Hematopoietic multipotent progenitor cell (in vitro differentiated cells): ENCODE results near the gene DDX24. TPM values are rescaled to one million over a fixed set of nuclear protein-coding genes. Genes with fewer than 3 reads are reported as not detected.

Experiments
- DNase-seq, 3 donors: peaks; one replicate each; pipeline ENCODE4 v3.0.0-alpha.2; 2011 to 2015; ENCODE audit warnings: low read depth in 2 of 3, low spot score in 2 of 3
- total RNA-seq: library from RNA; depleted of rRNA; stranded (reverse); fragments of >200 nt; gene quantifications from one replicate; pipeline ENCODE4 v1.2.3, GENCODE V29; 2012

The DDX24 gene
- total RNA-seq, 1 donor: 81.3 TPM

DNA sequence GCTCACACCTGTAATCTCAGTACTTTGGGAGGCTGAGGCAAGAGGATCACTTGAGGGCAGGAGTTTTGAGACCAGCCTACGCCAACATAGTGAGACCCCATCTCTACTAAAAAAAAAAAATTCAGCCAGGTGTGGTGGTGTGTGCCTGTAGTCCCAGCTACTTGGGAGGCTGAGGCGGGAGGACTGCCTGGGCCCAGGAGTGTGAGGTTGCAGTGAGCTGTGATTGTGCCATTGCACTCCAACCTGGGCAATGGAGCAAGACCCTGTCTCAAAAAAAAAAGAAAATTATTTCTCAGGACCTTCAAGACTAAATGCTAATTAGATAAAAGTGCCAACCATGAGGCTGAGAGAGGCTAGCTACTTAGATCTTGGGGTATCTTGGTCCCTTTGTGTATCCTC is 31.4 kb downstream of the DDX24 start:
- no peak for DNase-seq

DNA sequence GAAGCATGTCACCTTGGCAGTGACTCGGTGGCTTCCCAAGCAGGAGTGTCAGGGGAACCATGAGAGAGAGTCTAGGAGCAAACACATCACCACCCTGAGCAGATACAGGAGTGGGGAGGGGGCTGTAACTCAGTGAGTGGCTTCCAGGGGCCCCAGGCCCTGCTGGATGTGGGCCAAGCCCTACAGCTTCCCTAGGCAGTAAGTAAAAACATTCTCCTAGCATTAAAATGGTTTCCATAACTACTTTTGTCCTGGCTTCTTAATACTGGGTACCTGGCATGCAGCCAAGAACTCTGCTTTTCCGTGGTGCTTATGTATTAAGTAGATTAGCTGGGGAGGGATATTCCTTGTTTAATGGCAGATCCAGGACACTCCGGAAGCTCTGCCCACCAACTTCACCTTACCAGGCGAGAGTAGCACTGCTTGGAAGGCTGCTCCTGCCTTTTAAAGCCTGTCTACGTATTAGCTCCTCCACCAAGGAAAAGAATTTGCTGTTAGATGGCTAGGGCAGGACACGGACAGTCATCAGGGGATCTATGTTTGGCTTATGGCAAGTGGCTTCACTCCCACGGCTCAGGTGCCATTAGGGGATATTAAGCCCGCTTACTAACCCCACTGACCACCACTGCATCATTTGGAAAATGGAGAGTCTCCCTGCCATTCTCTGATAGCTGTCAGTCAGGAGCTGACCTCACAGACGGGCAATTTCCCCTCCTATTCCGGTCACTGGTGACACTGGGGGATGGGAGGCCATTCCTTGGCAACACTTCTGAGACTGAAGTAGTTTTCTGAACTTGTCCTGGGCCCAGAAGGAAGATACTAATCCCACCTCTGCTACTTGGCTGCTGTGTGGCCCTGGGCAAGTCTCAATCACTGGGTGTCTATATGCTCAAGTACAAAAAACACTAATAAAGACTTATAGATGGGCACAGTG is 32.0 kb downstream of the DDX24 start:
- DNase-seq: no peak

DNA sequence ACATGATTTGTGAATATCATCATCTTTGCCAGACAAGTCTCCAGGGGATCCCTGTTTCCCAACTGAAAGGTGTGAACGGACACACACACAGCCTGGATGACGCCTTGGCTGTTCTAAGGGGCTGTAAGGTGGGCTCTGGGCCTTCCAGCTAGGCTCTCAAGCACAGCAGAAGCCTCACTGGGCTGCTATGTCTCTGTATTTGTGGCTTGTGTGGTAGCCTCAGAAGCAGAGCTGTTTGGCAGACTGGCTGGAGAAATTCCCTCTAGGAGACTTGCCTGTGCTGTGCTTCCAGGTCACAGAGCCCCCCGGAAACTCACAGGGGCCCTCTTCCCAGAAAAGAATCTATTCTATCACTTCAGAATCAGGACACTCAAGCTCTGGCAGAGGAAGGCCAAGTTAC is 33.4 kb downstream of the DDX24 start:
- no peak for DNase-seq

DNA sequence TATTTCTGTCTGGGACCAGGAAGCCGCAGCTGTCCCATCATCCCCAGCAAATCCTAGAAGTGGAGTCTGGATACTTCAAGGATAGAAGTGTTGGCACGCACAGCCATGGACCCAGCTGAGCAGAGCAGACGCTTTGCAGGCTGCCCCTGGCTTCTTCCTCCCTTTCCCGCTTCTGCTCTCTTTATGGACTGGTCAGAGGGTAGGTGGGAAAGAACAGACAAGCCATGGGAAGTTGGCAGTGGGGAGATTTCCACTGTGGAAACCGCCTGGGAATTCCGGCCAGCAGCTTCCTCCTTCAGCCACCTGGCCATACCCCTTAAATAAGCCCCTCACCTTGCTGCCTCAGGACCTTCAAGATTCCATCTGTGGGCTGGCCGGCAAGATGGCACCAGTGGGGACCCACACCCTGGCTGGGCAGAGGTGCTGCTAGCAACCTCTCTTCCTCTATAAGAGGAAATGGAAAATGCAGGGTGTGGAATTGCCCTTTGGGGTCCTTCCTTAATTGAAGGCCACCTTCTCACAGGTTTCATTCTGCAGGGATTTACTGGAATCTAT is 34.2 kb downstream of the DDX24 start:
- DNase-seq: no peak

DNA sequence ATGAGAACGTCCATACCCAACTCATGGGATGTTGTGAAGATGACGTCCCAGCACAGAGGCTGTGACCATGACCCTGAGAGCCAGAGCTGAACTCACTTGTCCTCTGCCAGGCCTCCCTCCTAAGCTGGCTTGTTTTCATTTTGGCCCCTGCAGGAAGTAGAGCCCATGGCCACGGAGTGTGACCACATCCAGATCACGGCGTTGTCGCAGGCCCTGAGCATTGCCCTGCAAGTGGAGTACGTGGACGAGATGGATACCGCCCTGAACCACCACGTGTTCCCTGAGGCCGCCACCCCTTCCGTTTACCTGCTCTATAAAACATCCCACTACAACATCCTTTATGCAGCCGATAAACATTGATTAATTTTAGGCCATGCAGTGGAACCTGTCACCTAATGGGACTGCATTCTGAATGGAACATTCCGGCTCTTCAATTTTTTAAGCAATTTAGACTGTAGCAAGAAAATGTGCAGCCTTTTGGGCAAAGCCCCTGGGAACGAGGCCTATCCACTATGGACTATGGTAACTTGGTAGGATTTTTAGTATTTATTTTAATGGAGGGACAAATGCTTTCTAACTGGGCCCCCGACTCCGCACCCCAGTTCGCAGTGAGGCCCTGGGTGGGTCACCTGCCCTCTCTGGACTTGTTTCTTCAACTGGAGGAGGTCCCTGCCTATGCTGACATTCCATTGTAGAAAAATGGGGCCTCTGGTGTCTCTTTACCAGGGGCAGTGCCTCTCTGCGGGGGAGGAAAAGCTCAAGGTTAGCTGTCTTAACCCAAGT is 35.2 kb downstream of the DDX24 start:
- no peak for DNase-seq

DNA sequence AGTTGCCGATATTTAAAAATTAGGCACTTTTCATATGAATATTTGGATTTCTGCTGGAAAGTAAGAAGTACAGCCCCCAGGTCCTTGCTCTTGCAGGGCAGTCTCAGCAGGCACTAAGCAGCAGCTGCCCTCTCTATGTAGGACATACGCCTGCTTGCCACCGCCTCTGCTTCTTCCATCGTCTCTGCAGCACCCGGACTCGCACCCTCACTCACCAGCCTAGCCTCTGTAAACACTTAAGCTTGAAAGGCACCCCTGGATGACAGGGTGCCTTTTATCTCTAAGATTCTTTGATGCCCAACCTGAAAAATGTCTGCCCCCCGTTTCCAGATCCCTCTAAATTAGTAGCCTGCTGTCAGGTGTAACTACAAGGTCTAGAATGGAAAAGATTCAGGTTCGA is 35.9 kb downstream of the DDX24 start:
- no peak for DNase-seq

DNA sequence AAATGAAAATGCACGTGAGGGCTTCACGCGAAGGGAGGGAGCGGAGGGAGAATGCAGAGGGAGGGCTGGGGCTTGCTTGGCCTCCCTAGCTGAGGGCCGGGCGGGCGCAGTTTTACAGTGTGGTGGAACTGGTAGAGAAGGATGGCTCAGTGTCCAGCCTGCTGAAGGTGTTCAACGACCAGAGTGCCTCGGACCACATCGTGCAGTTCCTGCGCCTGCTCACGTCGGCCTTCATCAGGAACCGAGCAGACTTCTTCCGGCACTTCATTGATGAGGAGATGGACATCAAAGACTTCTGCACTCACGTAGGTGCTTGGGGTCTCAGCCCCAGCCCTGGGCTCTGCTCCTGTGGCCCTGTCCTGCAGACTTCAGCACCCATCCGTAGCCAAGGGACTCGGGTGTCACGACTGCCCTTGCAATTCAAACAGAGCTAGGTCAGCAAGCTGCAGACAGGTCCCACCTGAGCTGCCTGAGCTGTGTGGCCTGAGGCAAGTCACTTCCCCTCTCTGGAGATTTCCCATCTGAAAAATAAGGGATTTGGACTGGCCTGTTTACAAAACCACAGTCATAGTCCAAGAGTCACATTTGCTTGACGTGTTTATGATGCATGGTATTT is 36.4 kb downstream of the DDX24 start:
- DNase-seq: no peak

DNA sequence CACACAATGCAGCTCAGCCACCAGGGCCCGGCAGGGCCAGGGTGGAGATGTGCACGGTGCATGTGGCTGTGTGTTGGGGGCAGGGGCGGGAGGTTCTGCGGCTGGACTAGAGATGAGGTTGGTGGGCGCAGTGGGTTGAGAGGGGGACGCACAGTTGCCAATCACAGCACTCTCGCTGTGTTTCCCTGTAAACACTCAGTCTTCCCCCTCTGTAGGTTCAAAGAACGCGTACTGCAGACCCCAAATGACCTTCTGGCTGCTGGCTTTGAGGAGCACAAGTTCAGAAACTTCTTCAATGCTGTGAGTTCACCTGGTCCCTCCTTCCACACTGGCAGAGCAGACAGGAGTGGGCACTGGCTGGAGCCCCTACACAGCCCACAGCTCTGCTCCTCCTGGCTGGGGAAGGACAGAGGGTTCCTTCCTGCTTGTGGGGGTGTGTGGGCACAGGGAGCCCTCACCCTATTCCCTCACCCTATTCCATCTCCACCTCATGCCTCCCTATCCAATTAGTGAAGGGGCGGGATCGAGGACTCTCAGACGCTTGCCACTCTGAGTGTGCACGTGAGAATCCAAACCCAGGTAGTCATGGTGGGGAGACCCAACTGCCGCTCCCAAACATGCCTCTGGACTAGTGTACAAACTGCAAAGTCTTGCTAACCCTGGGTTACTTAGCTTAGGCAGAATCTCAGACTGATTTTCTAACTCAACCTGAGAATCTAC is 37.1 kb downstream of the DDX24 start:
- DNase-seq: no peak

DNA sequence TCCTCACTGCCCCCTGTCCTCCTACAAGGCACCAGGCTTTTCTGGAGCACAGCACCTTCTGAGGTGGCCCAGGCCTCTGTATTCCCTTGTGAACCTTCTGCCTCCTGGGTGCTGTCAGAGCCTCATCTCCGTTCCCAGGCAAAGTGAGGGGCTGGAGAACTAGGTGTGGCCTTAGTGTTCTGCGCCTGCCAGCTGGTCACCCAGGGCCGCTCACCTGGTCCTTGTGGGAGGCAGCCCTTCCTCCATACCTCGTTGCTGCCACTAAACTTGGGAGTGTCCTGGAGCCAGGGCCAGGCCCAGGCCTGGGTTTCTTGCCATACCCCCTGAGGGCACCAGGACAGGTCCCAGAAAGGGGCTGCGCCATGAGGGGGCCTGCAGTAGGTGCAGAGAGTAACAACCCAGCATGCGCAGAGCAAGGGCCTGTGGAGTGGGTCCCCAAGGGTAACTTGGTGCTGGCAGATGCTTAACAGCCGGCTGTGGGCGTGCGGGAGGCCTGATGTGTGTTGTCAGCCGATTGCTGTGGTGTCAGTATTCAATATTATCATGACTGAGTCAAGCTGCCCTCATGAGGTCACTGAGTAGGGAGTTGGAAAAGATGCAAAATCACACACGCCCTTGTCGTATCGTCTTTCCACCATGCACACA is 37.8 kb downstream of the DDX24 start:
- no peak for DNase-seq

DNA sequence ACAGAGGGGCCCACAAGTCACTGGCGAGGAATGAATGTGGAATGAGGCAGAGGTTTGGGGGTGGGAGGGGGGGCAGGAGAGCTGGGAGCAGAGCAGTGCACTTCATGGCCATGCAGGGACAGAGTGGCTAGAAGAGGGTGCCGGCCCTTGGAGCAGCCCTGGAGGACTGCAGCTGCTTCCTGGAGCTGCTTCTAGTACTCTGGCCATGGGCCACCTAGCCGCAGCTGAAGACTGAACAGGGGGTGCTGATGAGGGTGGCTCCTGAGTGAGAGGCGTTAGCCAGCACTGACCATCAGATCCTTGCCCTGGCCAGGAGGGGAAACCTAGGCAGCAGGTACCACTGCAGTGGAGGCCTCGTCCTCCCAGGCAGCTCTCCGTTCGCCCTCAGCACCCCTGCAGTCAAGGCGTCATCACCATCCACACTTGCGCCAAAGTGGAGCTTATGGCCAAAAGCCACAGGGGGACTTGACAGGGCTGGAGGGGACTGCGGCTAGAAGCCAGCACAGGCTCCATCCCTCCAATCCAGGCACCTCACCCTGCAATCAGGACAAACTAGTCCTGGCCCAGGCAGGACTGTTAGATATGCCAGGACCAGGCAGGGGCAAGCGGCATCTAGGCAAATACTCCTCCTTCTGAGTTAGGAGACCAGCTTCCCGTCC is 38.4 kb downstream of the DDX24 start:
- DNase-seq: no peak

DNA sequence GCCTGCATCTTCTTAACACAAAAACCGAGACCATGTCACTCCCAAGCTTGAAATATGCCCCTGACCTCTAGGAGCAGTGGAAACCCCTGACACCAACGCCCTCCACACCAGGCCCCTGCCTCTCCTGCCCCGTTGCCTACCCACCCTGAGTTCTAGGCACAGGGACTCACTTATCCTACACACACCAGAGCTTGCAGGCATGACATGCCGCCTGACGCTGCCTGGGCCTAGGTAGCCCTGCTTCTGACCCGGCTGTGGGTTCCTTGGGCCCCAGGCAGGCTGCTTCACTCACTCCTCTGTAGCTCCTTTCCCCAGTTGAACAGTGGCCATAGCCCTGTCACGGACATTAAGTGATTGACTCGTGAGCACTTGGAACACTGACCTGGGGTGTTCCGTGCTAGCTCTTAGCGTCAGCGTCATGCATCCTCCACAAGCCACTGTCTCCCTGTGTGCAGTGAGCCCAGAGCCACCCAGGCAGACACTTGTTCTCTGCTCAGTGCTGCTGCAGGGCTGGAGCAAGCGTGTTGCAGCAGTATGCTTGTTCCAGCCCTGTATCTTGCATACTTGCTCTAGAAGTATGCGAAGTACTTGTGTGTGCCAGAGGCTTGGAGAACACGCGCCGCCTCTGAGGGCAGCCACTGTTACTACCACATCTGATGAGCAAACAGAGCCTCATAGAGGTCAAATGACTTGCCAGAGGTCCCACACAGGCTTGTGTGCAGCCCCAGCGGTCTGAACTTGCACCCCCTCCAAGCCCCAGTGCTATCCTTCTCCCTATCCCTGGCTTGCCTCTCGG is 39.3 kb downstream of the DDX24 start:
- no peak for DNase-seq

DNA sequence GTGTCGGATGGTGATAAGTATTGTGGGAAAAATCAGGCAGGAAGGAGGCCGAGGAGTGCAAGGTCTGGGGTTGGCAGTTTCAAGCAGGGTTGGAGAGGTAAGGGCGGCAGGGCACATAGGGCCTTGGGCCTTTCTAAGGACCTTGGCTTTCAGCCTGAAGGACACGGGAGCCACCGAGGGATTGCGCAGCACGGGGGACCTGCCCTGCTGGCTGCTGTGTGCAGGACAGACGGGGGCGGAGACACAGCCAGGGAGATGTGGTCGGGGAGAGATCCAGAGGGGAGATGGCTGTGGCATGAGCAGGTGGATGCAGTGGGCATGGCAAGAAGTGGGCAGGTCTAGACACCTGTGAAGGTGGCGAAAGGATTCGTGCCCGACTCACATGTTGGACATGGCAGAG is 40.2 kb downstream of the DDX24 start:
- DNase-seq: no peak

DNA sequence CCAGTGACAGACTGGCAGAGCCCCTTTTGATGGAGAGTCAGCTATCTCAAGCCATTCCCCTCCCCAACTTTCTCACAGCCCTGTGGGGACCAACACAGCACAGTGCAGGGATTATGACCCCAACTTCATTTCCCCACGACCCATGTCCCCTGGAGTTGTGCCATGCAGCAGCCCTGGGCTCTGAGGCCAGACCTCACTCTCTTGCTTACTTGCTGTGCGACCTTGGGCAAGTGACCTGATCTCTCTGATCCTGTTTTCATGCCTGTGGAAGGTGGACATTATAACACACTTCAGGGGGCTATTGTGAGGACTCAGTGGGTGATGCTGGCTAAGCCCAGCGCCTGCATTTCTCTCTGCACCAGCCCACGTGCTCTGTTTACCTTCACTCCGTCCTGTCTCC is 40.8 kb downstream of the DDX24 start:
- no peak for DNase-seq

DNA sequence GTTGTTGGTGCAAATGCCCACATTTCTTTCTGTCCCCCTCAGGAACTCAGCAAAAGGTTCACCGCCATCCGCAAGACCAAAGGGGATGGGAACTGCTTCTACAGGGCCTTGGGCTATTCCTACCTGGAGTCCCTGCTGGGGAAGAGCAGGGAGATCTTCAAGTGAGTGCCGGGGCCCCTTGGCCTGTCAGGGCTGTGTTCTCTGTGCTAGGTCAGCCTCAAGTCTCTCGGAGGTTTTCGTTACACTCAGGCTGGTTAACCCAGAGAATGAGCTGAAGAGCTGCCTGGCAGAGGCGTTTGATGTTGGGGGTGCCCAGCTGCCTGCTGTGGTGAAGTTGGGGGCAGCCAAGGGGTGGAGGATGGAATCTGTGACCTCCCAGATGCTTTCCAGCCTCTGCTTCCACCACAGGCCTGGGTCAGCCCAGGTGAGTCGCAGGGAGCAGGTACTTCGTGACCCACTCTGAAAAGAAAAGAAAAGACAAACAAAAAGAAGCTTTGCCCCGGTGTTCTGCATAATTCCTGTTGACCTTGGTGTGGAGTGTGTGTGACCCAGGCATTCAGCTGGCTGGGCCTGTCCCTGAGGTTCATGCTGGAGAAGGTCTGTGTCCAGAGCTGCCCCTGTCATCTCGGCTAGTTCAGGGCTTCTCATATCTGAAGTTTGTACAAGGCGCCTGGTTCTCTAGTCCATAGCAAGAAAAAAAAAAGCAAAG is 41.9 kb downstream of the DDX24 start:
- no peak for DNase-seq

DNA sequence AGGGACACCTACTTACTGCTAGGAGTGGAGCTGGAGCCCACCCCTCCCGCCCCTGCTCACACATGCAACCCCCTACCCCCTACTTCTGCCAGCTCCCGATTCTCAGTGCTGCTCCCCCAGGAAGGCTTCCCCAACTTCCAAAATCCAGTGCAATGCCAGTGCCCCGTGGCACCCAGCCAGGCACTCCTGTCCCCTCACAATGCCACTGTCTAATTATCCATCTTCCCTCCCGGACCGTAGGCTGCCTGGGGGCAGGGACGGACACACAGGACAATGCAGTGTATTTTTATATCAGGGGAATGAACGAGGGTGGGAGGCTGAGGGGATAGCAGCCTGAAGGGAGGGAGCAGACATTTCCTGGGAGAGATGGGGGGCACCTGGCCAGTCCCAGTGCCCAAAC is 42.5 kb downstream of the DDX24 start:
- DNase-seq: no peak

DNA sequence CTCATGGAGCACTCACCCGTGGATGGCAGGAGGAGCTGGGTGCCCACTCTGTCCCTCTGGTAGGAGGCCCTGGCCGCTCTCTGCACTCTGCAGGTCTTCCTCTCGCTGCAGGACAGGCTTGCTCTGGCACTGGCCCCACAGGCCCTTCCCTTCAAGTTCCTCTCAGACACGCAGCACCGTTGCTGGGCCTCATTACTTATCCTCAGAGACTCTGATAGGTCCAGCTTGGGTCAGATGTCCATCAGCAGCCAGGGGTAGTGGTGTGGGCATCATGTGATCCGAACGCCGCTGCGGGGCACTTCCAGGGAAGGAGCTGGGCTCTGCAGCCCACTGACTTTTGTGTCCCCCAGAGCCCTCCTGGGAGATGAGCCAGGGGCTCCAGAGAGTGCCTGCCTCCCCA is 43.0 kb downstream of the DDX24 start:
- DNase-seq: no peak

DNA sequence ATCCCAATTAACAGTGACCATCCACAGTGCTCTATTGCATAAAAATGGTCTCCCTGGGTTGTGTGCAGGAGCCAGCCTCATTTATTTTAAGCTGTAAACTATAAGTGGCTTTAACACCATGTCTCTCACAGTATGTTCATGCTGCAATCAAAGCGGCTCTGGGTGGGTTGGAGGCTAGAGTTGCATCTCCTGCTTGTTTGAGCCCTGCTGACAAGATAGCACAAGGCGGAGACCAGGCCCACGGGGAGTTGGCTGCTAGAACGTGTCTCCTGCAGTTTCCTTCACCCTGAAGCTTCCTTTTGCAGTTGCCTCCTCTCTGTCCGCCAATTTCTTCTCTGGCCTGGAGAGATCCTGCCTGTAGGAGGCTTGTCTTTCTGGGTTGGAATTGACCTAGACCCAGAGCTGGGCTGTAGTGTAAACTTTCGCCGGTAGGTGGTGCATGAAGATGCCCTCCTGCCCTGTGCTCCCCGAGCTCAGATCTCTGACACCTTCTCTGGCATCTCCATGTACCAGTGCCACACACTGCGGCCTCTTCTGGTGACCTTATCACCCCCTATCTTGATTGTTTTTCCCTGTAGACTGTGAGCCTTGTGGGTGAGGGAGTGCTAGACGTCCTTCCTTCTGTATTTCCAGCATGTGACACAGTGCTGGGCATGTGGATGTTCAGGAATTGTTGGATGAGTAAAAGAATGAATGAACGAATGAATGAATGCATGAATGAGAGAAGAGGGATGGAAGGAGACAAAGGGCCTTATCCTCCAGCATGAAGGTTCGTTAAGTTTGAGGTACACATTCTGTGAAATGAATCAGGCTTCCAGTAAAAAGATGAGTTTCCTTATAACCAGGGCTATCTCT is 44.5 kb downstream of the DDX24 start:
- peak; percentile 56 to 83 (median 70) for DNase-seq
